Measurements from ENCODE around the gene CAMK2A. TPM values are rescaled to one million over a fixed set of nuclear protein-coding genes. Genes with fewer than 3 reads are reported as not detected.

Gene CAMK2A
- total RNA-seq, 2 experiments from 2014 or later, result not detected

- H3K4me3 Mint-ChIP-seq, result no peak overlapping the region
These were observed 5.7 kb downstream of the CAMK2A start for GRCh38 chr5:150283904-150284303.

DNA sequence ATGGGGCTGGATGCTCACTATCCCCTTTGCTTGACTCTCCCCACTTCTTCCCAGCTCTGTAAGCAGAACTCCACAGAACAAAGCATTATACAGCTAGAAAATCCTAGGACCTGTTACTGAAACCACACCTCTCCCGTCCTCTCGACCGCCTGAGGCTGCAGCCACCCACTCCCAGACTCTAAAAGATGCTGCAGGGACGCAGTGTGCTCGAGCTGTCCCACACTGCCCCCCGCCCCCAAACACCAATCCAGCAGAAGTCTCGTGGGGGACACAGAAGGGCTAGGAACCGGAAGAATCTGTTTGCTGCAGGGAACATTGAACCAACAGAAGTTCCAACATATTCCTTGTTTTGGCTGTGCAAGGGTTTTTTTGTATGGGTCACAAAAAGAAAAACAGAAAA, 7.6 kb downstream of the CAMK2A start:
- ChIA-PET CTCF (no interaction called here), POLR2A (no interaction called here)
- Mint-ChIP-seq H3K27me3 (ENCODE audit: low read depth) (peaks cover 1% of the 10 kb centered on the region), H3K4me1 (ENCODE audit: low read depth) (no peaks in the 10 kb centered on the region), H3K4me3 (no peak overlapping the region), H3K9me3 (ENCODE audit: insufficient read depth) (no peaks in the 10 kb centered on the region), H3K27ac (no peak overlapping the region), H3K36me3 (ENCODE audit: low read depth) (no peaks in the 10 kb centered on the region)
- DNase-seq, result no peak
- ATAC-seq, result no peak

More at GRCh38 chr5:150283904-150284303, 5.7 kb downstream of the CAMK2A start:
- no peak for ATAC-seq
- no peaks in the 10 kb centered on the region for H3K4me1 Mint-ChIP-seq (ENCODE audit: low read depth)
- ChIA-PET POLR2A (interaction anchor here (0.7 kb wide), 1 partner anchor 79 kb away, joined by 3 read pairs; no protein-coding TSS in a partner anchor), CTCF (no interaction called here)
- H3K9me3 Mint-ChIP-seq (ENCODE audit: insufficient read depth), result no peaks in the 10 kb centered on the region
- peaks cover 7% of the 10 kb centered on the region for H3K27me3 Mint-ChIP-seq (ENCODE audit: low read depth)
- H3K27ac Mint-ChIP-seq, result no peak overlapping the region
- H3K36me3 Mint-ChIP-seq (ENCODE audit: low read depth), result no peaks in the 10 kb centered on the region
- no peak for DNase-seq

DNA sequence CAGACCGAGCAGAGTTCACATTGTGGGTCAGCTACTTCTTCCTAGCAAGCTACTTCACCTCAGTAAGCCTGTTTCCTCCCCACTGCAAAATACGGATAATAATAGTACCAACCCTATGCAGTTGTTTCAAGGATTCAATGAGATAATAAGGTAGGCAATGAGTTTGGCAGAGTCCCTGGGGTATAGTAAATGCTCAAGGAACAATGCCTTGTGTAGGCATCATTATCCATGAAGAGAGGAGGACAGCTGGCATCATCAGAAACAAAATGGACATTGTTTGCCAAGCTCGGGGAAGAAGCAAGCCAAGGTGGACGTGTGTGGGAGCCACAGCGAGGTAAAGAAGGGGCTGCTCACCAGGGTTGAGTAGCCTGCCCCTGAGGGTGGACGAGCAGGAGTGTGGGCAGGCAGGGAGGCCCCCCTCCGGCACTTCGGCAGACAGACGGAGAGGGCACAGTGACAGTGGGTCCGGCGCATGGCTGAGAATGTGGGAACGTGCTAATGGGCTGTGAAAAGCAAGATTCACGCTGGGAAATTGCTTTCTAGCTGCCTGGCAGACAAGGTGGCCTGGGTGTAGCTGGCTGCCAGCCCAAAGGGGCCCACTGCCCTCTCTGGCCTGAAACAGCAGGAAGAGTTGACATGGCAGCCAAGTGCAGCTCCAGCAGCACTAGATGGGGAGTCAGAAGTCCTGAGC, 10.1 kb downstream of the CAMK2A start:
- DNase-seq, result no peak
- Mint-ChIP-seq H3K36me3 (ENCODE audit: low read depth) (no peaks in the 10 kb centered on the region), H3K27ac (no peak overlapping the region), H3K9me3 (ENCODE audit: insufficient read depth) (no peaks in the 10 kb centered on the region), H3K4me1 (ENCODE audit: low read depth) (no peaks in the 10 kb centered on the region), H3K4me3 (no peak overlapping the region), H3K27me3 (ENCODE audit: low read depth) (peaks cover 11% of the 10 kb centered on the region)
- ChIA-PET CTCF (no interaction called here), POLR2A (no interaction called here)
- ATAC-seq, result no peak

DNA sequence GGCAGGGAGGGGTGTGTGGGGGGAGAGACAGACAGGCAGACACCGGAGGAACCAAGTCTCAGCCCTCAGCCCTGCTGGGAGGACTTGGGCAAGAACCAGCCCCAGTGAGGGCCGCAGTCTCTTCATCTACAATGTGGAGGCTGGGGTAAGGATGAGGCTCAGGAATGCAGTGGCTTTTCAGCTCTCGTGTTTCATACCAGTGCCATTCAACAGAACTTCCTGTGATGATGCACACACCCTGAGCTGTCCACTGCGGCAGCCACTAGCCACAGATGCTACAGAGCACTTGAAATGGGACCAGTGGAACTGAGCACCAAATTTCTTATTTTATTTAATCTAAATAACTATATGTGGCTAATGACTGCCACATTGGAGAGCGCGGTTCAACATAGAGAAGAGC, 10.7 kb downstream of the CAMK2A start:
- CTCF ChIA-PET, result no interaction called here
- ATAC-seq, result no peak
- Mint-ChIP-seq H3K27ac (no peak overlapping the region), H3K4me3 (no peak overlapping the region), H3K9me3 (ENCODE audit: insufficient read depth) (no peaks in the 10 kb centered on the region), H3K27me3 (ENCODE audit: low read depth) (peaks cover 11% of the 10 kb centered on the region), H3K36me3 (ENCODE audit: low read depth) (no peaks in the 10 kb centered on the region), H3K4me1 (ENCODE audit: low read depth) (no peaks in the 10 kb centered on the region)
- no peak for DNase-seq
- POLR2A ChIA-PET, result no interaction called here

DNA sequence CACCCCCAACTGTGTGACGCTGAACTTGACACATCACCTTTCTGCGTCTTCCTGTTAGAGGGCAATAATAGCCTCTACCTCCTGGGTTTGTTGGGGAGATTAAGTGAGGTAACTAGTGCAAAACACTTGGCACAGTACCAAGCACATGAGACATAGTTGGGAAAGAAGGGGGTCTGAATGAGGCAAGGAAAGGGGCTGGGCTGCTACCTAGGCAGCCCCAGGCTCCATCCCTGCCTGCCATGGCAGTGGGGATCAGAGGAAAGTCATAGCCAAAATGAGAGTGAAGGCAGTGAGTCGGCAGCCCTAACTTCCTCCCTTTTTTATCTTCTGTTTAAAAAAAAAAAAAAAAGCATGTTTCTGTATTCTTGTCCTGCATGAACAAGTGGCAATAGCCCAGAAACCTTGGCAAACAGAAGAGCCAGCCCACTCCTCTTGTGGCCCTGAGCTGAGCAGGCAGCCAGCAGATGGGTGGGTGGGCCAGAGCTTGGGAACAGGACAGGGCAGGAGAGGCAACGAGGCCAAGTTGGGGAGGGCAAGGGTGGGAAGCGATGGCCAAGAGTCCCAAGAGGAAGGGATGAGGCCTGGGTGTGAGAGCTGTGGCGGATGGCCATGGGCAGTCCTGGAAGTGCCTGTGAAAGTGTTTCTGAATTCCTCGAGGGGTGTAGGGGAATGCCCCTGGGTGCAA, 11.4 kb downstream of the CAMK2A start:
- ChIA-PET CTCF (no interaction called here), POLR2A (no interaction called here)
- H3K36me3 Mint-ChIP-seq (ENCODE audit: low read depth), result no peaks in the 10 kb centered on the region
- H3K4me3 Mint-ChIP-seq, result no peak overlapping the region
- ATAC-seq (no peak), DNase-seq (no peak)
- H3K27ac Mint-ChIP-seq, result no peak overlapping the region
- H3K27me3 Mint-ChIP-seq (ENCODE audit: low read depth), result peaks cover 17% of the 10 kb centered on the region
- no peaks in the 10 kb centered on the region for H3K9me3 Mint-ChIP-seq (ENCODE audit: insufficient read depth)
- no peaks in the 10 kb centered on the region for H3K4me1 Mint-ChIP-seq (ENCODE audit: low read depth)

DNA sequence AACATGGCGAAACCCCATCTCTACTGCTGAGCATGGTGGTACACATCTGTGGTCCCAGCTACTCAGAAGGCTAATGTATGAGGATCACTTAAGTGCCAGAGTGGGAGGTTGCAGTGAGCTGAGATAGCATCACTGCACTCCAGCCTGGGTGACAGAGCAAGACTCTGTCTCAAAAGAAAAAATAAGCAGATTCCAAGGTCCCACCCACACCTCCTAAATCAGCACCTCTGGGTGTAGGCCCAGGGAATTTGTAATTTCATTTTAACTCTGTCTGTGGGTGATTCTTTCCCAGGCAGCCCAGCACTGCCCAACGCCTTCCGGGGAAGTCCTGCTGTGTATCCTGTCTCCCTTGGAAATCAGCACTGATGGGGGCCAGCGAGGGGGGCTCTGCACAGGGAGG, 12.5 kb downstream of the CAMK2A start:
- H3K4me3 Mint-ChIP-seq, result no peak overlapping the region
- no peak overlapping the region for H3K27ac Mint-ChIP-seq
- H3K36me3 Mint-ChIP-seq (ENCODE audit: low read depth), result no peaks in the 10 kb centered on the region
- ChIA-PET POLR2A (no interaction called here), CTCF (no interaction called here)
- peaks cover 22% of the 10 kb centered on the region for H3K27me3 Mint-ChIP-seq (ENCODE audit: low read depth)
- DNase-seq (no peak), ATAC-seq (no peak)
- H3K9me3 Mint-ChIP-seq (ENCODE audit: insufficient read depth), result no peaks in the 10 kb centered on the region
- no peaks in the 10 kb centered on the region for H3K4me1 Mint-ChIP-seq (ENCODE audit: low read depth)

GRCh38 chr5:150274811-150275210, 14.8 kb downstream of the CAMK2A start:
- DNase-seq, result no peak
- POLR2A ChIA-PET, result interaction anchor here (0.6 kb wide), 1 partner anchor 1668 kb away, joined by 3 read pairs; no protein-coding TSS in a partner anchor
- Mint-ChIP-seq H3K4me3 (no peak overlapping the region), H3K36me3 (ENCODE audit: low read depth) (no peaks in the 10 kb centered on the region), H3K27me3 (ENCODE audit: low read depth) (peaks cover 22% of the 10 kb centered on the region), H3K27ac (no peak overlapping the region), H3K4me1 (ENCODE audit: low read depth) (no peaks in the 10 kb centered on the region), H3K9me3 (ENCODE audit: insufficient read depth) (no peaks in the 10 kb centered on the region)
- CTCF ChIA-PET, result interaction anchor here (0.8 to 1.3 kb wide), 3 partner anchors 12 to 422 kb away, joined by 3 read pairs; no protein-coding TSS in a partner anchor
- no peak for ATAC-seq

GRCh38 chr5:150272531-150272930, 17.0 kb downstream of the CAMK2A start:
- CTCF ChIA-PET, result interaction anchor here (1.0 to 1.7 kb wide), 2 partner anchors 78 to 163 kb away, joined by 3 to 9 read pairs; no protein-coding TSS in a partner anchor
- ATAC-seq (no peak), DNase-seq (no peak)
- peaks cover 22% of the 10 kb centered on the region for H3K27me3 Mint-ChIP-seq (ENCODE audit: low read depth)
- no peaks in the 10 kb centered on the region for H3K9me3 Mint-ChIP-seq (ENCODE audit: insufficient read depth)
- H3K4me1 Mint-ChIP-seq (ENCODE audit: low read depth), result no peaks in the 10 kb centered on the region
- POLR2A ChIA-PET, result no interaction called here
- H3K36me3 Mint-ChIP-seq (ENCODE audit: low read depth), result no peaks in the 10 kb centered on the region
- no peak overlapping the region for H3K27ac Mint-ChIP-seq
- no peak overlapping the region for H3K4me3 Mint-ChIP-seq

GRCh38 chr5:150271923-150272322, 17.6 kb downstream of the CAMK2A start:
- Mint-ChIP-seq H3K4me3 (no peak overlapping the region), H3K27ac (no peak overlapping the region), H3K27me3 (ENCODE audit: low read depth) (peaks cover 22% of the 10 kb centered on the region), H3K9me3 (ENCODE audit: insufficient read depth) (no peaks in the 10 kb centered on the region), H3K36me3 (ENCODE audit: low read depth) (no peaks in the 10 kb centered on the region), H3K4me1 (ENCODE audit: low read depth) (no peaks in the 10 kb centered on the region)
- ATAC-seq (no peak), DNase-seq (no peak)
- POLR2A ChIA-PET, result no interaction called here
- CTCF ChIA-PET, result interaction anchor here (1.0 to 1.7 kb wide), 2 partner anchors 79 to 164 kb away, joined by 3 to 9 read pairs; no protein-coding TSS in a partner anchor

GRCh38 chr5:150271296-150271692, 18.3 kb downstream of the CAMK2A start:
- Mint-ChIP-seq H3K27ac (no peak overlapping the region), H3K27me3 (ENCODE audit: low read depth) (peaks cover 19% of the 10 kb centered on the region), H3K9me3 (ENCODE audit: insufficient read depth) (no peaks in the 10 kb centered on the region), H3K4me3 (no peak overlapping the region), H3K4me1 (ENCODE audit: low read depth) (no peaks in the 10 kb centered on the region), H3K36me3 (ENCODE audit: low read depth) (no peaks in the 10 kb centered on the region)
- ChIA-PET POLR2A (no interaction called here), CTCF (no interaction called here)
- ATAC-seq (no peak), DNase-seq (no peak)

DNA sequence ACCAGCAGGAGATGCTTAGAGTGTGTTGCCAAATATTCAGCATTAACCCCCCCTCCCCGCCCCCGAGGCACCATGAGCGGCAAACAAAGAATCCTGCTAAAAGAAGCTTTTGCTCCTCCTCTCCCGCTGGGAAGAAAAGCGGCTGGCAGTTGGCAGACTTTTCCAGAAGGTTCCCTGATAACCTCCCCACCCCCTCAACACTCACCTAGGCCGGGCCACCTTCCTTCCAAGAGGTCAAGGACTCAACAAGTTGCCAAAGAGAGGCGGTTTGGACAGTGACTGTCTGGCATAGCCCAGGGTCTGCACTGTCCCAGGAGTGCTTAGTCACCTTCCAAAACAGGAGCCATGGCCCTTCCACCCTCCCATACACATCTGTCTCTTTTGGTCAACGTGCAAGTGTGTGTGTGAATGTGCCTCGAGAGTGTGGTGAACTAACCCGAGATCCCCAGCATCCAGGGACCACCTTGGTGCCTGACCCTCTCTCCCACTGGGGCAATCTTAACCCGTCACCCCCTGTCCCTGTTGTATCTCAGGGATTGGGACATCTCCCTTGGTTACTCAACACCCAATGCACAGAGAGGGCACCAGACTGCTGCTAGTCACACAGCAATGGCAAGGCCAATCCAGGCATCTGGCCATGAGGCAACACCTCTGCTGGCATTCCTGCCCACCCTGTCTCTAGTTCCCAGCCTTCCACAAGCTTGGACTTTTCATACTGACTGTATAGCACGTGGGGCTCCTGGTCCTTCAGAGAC, 18.9 kb downstream of the CAMK2A start:
- H3K4me3 Mint-ChIP-seq, result no peak overlapping the region
- H3K9me3 Mint-ChIP-seq (ENCODE audit: insufficient read depth), result no peaks in the 10 kb centered on the region
- no peaks in the 10 kb centered on the region for H3K36me3 Mint-ChIP-seq (ENCODE audit: low read depth)
- ATAC-seq (no peak), DNase-seq (no peak)
- ChIA-PET POLR2A (no interaction called here), CTCF (no interaction called here)
- no peaks in the 10 kb centered on the region for H3K4me1 Mint-ChIP-seq (ENCODE audit: low read depth)
- peaks cover 17% of the 10 kb centered on the region for H3K27me3 Mint-ChIP-seq (ENCODE audit: low read depth)
- H3K27ac Mint-ChIP-seq, result no peak overlapping the region

GRCh38 chr5:150266871-150267291, 22.7 kb downstream of the CAMK2A start:
- POLR2A ChIA-PET, result no interaction called here
- Mint-ChIP-seq H3K36me3 (ENCODE audit: low read depth) (no peaks in the 10 kb centered on the region), H3K4me3 (no peak overlapping the region), H3K9me3 (ENCODE audit: insufficient read depth) (no peaks in the 10 kb centered on the region), H3K27me3 (ENCODE audit: low read depth) (peaks cover 3% of the 10 kb centered on the region), H3K27ac (no peak overlapping the region), H3K4me1 (ENCODE audit: low read depth) (no peaks in the 10 kb centered on the region)
- CTCF ChIA-PET, result no interaction called here
- ATAC-seq (no peak), DNase-seq (no peak)

Measured in activated CD8-positive, alpha-beta T cell treated with anti-CD3 and anti-CD28 coated beads, Interleukin-2, amount 10 ng/mL, durations not matched to agents 7 days and 5 days (primary cell).